HEK293 (cell line): ENCODE data around the gene MYO1E.

Source experiments
- CTCF ChIA-PET: fragments of 350-600 bp; formaldehyde crosslinking; extraction: SDS; loops from one replicate; lab custom pipeline; 2021; ENCODE audit warnings: antibody characterized with exemption; lab: Yijun Ruan, JAX
- POLR2A ChIA-PET: fragments of 300-600 bp; formaldehyde crosslinking; extraction: SDS; loops from one replicate; lab custom pipeline; 2020; ENCODE audit warnings: antibody characterized with exemption, inconsistent platforms; lab: Yijun Ruan, JAX
- H3K27ac ChIP-seq: fragments of 200-500 bp; sonication (Bioruptor generic); 2 replicates; pipeline ENCODE4 v1.5.1; 2014; ENCODE audit warnings: low read depth, low read length, control low read depth, inconsistent platforms; ENCODE audit errors: extremely low read depth
- H3K36me3 ChIP-seq, 2 experiments: fragments of 200-500 bp in 1 of 2; sonication (Bioruptor generic) in 1 of 2; 1 replicate in 1 of 2; 2 replicates in 1 of 2; pipeline ENCODE4 v1.5.1; 2014 to 2017; ENCODE audit warnings: inconsistent platforms in 2 of 2, low read length in 2 of 2; ENCODE audit not compliant: control insufficient read depth in 2 of 2, insufficient read depth in 1 of 2
- H3K4me1 ChIP-seq: fragments of 200-500 bp; sonication (Bioruptor generic); 2 replicates; pipeline ENCODE4 v1.5.1; 2014; ENCODE audit warnings: mild to moderate bottlenecking, low read length, inconsistent platforms; ENCODE audit not compliant: control insufficient read depth, insufficient read depth
- H3K4me3 ChIP-seq: 2 replicates; pipeline ENCODE4 v1.5.1; 2011; ENCODE audit warnings: low read depth, mild to moderate bottlenecking, control low read depth, low read length, moderate library complexity
- H3K9me3 ChIP-seq: fragments of 200-500 bp; sonication (Bioruptor generic); 2 replicates; pipeline ENCODE4 v1.5.1; 2014; ENCODE audit warnings: low read depth, low read length, inconsistent platforms; ENCODE audit not compliant: control insufficient read depth, insufficient read depth
- ATF2 ChIP-seq: fragments of 450-650 bp; formaldehyde crosslinking; IDR thresholded peaks from 2 replicates; pipeline ENCODE4 v1.5.1; 2016; ENCODE audit warnings: missing biosample characterization, missing genetic modification characterization, low read depth
- GLI4 ChIP-seq: fragments of 450-650 bp; formaldehyde crosslinking; IDR thresholded peaks from 2 replicates; pipeline ENCODE4 v1.5.1; 2016; ENCODE audit warnings: missing biosample characterization, missing genetic modification characterization
- OSR2 ChIP-seq: fragments of 450-650 bp; formaldehyde crosslinking; IDR thresholded peaks from 2 replicates; pipeline ENCODE4 v1.5.1; 2016; ENCODE audit warnings: missing biosample characterization, missing genetic modification characterization
- PRDM10 ChIP-seq: fragments of 450-650 bp; formaldehyde crosslinking; IDR thresholded peaks from 2 replicates; pipeline ENCODE4 v1.5.1; 2016; ENCODE audit warnings: missing biosample characterization, missing genetic modification characterization
- SCRT2 ChIP-seq: fragments of 450-650 bp; formaldehyde crosslinking; IDR thresholded peaks from 2 replicates; pipeline ENCODE4 v1.5.1; 2016; ENCODE audit warnings: missing biosample characterization, missing genetic modification characterization
- TRIM28 ChIP-seq: IDR thresholded peaks from 2 replicates; pipeline ENCODE4 v1.6.1; 2011; ENCODE audit warnings: low read length, control low read depth, borderline replicate concordance
- ZNF112 ChIP-seq: fragments of 450-650 bp; formaldehyde crosslinking; IDR thresholded peaks from 2 replicates; pipeline ENCODE4 v1.5.0; 2017; ENCODE audit warnings: missing biosample characterization, missing genetic modification characterization
- ZNF121 ChIP-seq: fragments of 450-650 bp; formaldehyde crosslinking; IDR thresholded peaks from 2 replicates; pipeline ENCODE4 v1.5.1; 2016; ENCODE audit warnings: missing biosample characterization, missing genetic modification characterization
- ZNF239 ChIP-seq: fragments of 450-650 bp; formaldehyde crosslinking; IDR thresholded peaks from 2 replicates; pipeline ENCODE4 v1.5.1; 2016; ENCODE audit warnings: missing biosample characterization, missing genetic modification characterization
- ZNF350 ChIP-seq: fragments of 450-650 bp; formaldehyde crosslinking; IDR thresholded peaks from 2 replicates; pipeline ENCODE4 v1.5.0; 2017; ENCODE audit warnings: missing biosample characterization, mild to moderate bottlenecking, missing genetic modification characterization
- ZNF521 ChIP-seq: fragments of 450-650 bp; formaldehyde crosslinking; IDR thresholded peaks from 2 replicates; pipeline ENCODE4 v1.5.1; 2017; ENCODE audit warnings: missing biosample characterization, mild to moderate bottlenecking, missing genetic modification characterization
- ZNF555 ChIP-seq: fragments of 450-650 bp; formaldehyde crosslinking; conservative IDR thresholded peaks from 2 replicates; pipeline ENCODE4 v1.5.1; 2017; ENCODE audit warnings: missing biosample characterization, mild to moderate bottlenecking, missing genetic modification characterization, inconsistent platforms
- ZNF610 ChIP-seq: fragments of 450-650 bp; formaldehyde crosslinking; IDR thresholded peaks from 2 replicates; pipeline ENCODE4 v1.5.1; 2016; ENCODE audit warnings: missing biosample characterization, missing genetic modification characterization, borderline replicate concordance
- ZNF677 ChIP-seq: fragments of 450-650 bp; IDR thresholded peaks from 2 replicates; pipeline ENCODE4 v1.5.0; 2018; ENCODE audit warnings: missing biosample characterization, mild to moderate bottlenecking, missing genetic modification characterization, moderate library complexity
- ZNF843 ChIP-seq: fragments of 450-650 bp; formaldehyde crosslinking; IDR thresholded peaks from 2 replicates; pipeline ENCODE4 v1.5.1; 2016; ENCODE audit warnings: missing biosample characterization, missing genetic modification characterization
- TF ChIP-seq, protein P1 (sequence below): fragments of 450-650 bp; formaldehyde crosslinking; conservative IDR thresholded peaks from 2 replicates; pipeline ENCODE4 v1.5.1; 2016; ENCODE audit warnings: low read depth, missing biosample characterization, missing genetic modification characterization
- TF ChIP-seq, protein P2 (sequence below): fragments of 450-650 bp; formaldehyde crosslinking; optimal IDR thresholded peaks from 2 replicates; pipeline ENCODE3; 2016; ENCODE audit warnings: missing biosample characterization, mild to moderate bottlenecking, missing genetic modification characterization

MYO1E gene

GRCh38 chr15:59257140-59257539, 115.5 kb downstream of the MYO1E start:
- TF ChIP-seq OSR2 (tag by site-specific recombination) (no peak), ZNF843 (tag by site-specific recombination) (no peak), GLI4 (tag by site-specific recombination) (no peak), PRDM10 (no peak), ZNF555 (tag by site-specific recombination) (no peak), ZNF112 (no peak), ZNF610 (tag by site-specific recombination) (no peak), ZNF677 (no peak), ZNF121 (tag by site-specific recombination) (no peak), ZNF521 (tag by site-specific recombination) (no peak), ZNF239 (tag by site-specific recombination) (no peak), ATF2 (tag by site-specific recombination) (no peak), ZNF350 (tag by site-specific recombination) (no peak)
- TF ChIP-seq, protein P1, sequence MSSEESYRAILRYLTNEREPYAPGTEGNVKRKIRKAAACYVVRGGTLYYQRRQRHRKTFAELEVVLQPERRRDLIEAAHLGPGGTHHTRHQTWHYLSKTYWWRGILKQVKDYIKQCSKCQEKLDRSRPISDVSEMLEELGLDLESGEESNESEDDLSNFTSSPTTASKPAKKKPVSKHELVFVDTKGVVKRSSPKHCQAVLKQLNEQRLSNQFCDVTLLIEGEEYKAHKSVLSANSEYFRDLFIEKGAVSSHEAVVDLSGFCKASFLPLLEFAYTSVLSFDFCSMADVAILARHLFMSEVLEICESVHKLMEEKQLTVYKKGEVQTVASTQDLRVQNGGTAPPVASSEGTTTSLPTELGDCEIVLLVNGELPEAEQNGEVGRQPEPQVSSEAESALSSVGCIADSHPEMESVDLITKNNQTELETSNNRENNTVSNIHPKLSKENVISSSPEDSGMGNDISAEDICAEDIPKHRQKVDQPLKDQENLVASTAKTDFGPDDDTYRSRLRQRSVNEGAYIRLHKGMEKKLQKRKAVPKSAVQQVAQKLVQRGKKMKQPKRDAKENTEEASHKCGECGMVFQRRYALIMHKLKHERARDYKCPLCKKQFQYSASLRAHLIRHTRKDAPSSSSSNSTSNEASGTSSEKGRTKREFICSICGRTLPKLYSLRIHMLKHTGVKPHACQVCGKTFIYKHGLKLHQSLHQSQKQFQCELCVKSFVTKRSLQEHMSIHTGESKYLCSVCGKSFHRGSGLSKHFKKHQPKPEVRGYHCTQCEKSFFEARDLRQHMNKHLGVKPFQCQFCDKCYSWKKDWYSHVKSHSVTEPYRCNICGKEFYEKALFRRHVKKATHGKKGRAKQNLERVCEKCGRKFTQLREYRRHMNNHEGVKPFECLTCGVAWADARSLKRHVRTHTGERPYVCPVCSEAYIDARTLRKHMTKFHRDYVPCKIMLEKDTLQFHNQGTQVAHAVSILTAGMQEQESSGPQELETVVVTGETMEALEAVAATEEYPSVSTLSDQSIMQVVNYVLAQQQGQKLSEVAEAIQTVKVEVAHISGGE = no peak
- TF ChIP-seq, protein P2, sequence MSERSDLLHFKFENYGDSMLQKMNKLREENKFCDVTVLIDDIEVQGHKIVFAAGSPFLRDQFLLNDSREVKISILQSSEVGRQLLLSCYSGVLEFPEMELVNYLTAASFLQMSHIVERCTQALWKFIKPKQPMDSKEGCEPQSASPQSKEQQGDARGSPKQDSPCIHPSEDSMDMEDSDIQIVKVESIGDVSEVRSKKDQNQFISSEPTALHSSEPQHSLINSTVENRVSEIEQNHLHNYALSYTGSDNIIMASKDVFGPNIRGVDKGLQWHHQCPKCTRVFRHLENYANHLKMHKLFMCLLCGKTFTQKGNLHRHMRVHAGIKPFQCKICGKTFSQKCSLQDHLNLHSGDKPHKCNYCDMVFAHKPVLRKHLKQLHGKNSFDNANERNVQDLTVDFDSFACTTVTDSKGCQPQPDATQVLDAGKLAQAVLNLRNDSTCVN (tag by site-specific recombination) = no peak
- ChIA-PET CTCF (interaction anchor here (0.7 to 2.2 kb wide), 3 partner anchors 10 to 1063 kb away, joined by 3 to 6 read pairs (median 4); no protein-coding TSS in a partner anchor), POLR2A (interaction anchor here (0.6 kb wide), 1 partner anchor 606 kb away, joined by 4 read pairs; no protein-coding TSS in a partner anchor)
- H3K9me3 ChIP-seq = no peaks in the 10 kb centered on the region
- H3K36me3 ChIP-seq = no peaks in the 10 kb centered on the region; a peak in 1 of 3 replicates
- 0 out of 2 replicates have a peak, but pooled peaks cover 2% of the 10 kb centered on the region for H3K4me1 ChIP-seq
- no peak overlapping the region for H3K27ac ChIP-seq
- H3K4me3 ChIP-seq = no peak overlapping the region

- Histone ChIP-seq H3K4me3 (no peak overlapping the region), H3K27ac (no peak overlapping the region), H3K9me3 (no peaks in the 10 kb centered on the region), H3K4me1 (0 out of 2 replicates have a peak, but pooled peaks cover 2% of the 10 kb centered on the region), H3K36me3 (no peaks in the 10 kb centered on the region; a peak in 1 of 3 replicates)
- peak; percentile 74; the same call in 1 of the 2 replicates for TF ChIP-seq SCRT2
- TF ChIP-seq TRIM28 = no peak
- ChIA-PET POLR2A (no interaction called here), CTCF (interaction anchor here (2.2 kb wide), 1 partner anchor 9 kb away, joined by 6 read pairs; no protein-coding TSS in a partner anchor)
Observed at GRCh38 chr15:59256482-59256881, 116.2 kb downstream of the MYO1E start.
